NCI-H2171 (cell line): ENCODE results near the gene WWP2.
"Not testable (repeated sequence)": the region's sequence is repeated elsewhere in the genome, so short reads cannot be mapped to it uniquely, and the experiment has no call there.

Experiments
- DNase-seq: peaks from one replicate; lab custom pipeline; 2025; lab: John Stamatoyannopoulos, UW

The WWP2 gene

GRCh38 chr16:69943241-69944036 lies 181.3 kb downstream of the WWP2 start:
- not testable (repeated sequence) for DNase-seq

DNA sequence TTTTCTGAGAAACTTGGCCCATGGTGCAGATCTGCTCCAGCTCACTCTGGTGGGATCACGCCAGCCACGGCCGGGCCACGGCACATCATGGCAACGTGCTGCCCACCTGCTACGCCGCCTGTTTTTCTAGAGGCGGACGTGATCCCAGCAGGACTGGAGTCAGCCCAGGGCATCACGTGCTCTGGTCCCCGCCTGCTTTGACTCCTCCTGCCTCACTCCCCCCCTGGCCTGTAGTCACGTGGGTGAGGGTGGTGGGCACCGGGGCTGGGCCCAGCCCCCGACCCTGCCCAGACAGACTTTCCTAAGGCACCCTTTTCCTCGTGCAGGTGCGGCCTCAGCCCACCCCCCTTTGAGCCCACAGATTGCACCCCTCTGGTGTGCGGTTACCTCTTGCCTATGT lies 188.3 kb downstream of the WWP2 start:
- not testable (repeated sequence) for DNase-seq

GRCh38 chr16:69951017-69951671 lies 189.0 kb downstream of the WWP2 start, which contains the start of gene CLEC18A:
CLEC18A (plus strand) TSS chr16:69951334; CDS start chr16:69951367, 33 bp downstream.
- DNase-seq: not testable (repeated sequence)

GRCh38 chr16:69951672-69952031 lies 189.5 kb downstream of the WWP2 start:
- not testable (repeated sequence) for DNase-seq

- not testable (repeated sequence) for DNase-seq
These were observed 190.0 kb downstream of the WWP2 start for GRCh38 chr16:69952116-69952515.

- not testable (repeated sequence) for DNase-seq
These were observed 190.6 kb downstream of the WWP2 start for GRCh38 chr16:69952572-69953355.

- DNase-seq: not testable (repeated sequence)
These were observed 192.1 kb downstream of the WWP2 start for GRCh38 chr16:69954241-69954640.

- DNase-seq: not testable (repeated sequence)
These were observed 201.2 kb downstream of the WWP2 start for GRCh38 chr16:69963312-69963711.

DNA sequence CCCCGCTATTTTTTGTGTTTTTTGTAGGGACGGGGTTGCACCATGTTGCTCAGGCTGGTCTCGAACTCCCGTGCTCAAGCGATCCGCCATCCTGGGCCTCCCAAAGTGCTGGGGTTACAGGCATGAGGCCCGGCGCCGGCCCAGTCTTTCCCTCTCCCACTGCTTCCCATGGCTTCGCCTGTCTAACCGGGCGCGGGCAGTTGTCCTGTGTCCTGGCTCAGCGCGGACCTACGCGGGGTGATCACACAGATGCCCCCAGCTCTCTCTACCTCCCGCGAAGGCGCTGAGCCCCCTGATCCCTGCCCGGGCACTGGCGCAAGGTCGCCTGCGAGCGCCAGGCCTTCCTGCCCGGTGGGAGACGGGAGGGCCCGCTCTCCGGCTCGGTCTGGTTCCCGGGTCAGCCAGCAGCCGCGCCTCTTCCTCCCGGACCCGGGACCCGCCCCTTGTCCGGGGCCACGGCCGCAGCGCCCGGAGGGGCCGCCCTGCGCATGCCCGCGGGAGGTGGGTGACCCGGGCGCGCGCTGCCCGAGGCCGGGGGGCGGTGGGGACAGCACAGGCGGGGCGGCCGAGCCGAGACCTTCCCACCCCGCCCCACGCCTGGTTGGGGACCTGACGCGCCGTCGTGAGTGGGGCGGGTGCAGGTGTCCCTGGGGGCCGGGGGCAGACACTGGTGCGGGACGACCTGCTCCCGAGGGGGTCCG lies 203.0 kb downstream of the WWP2 start:
- not testable (repeated sequence) for DNase-seq

DNA sequence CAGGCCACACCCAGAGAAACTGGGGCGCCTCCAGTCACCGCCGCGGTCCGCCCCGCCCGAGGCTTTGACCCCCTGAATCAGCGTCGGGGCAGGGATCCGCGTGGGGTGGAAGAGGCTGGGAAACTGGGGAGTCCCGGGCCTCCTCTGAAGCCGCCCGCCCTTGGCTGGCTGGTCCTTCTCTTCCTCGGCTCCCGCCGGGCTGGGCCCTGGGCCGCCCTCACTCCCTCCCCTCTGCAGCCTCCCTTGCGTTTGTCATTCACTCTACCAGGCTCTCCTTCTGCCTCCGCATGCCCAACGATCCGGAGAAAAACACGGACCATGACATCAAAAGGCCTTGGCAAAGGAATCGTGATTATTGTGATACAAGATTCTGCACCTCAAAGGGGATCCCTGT lies 203.5 kb downstream of the WWP2 start:
- DNase-seq: not testable (repeated sequence)

GRCh38 chr16:69967688-69968087 lies 205.6 kb downstream of the WWP2 start:
- not testable (repeated sequence) for DNase-seq

GRCh38 chr16:69968125-69968524 lies 206.0 kb downstream of the WWP2 start:
- DNase-seq: not testable (repeated sequence)

DNA sequence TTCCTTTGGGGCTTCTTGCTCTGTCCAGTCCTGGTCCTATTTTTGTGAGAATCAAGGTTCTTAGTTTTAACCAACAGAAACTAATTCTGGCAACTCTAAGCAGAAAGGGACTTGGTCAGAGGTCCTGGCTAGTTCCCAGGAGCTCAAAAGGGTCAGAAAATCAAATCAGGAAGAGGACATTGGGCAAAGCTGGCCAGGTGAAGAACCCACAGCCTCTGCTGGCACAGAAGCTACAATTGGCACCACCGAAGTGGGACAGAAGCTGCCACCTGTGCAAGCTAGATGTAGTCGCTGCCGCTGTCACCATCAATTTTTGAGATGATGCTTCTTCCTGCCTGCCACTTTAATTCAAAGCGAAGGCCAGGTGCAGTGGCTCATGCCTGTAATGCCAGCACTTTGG lies 207.5 kb downstream of the WWP2 start:
- DNase-seq: not testable (repeated sequence)

DNA sequence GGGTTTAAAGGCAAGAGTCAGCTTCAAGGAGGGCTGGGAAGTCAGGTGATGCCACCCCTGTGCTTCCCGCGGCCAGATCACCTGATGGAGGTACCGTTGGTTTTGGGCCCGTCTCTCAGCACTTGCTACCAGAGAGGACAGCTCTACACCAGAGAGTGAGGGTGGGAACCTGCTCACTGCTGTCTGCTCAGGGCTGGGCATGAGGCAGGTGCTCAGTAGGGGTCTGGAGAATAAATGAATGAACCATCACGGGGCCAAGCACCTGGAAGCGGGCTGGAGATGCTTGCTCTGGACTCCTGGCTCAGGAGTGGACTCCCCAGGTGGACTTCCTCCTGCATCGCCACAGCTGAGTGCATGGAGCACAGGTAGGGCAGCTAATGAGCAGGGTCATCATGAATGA lies 210.0 kb downstream of the WWP2 start:
- DNase-seq: not testable (repeated sequence)

DNA sequence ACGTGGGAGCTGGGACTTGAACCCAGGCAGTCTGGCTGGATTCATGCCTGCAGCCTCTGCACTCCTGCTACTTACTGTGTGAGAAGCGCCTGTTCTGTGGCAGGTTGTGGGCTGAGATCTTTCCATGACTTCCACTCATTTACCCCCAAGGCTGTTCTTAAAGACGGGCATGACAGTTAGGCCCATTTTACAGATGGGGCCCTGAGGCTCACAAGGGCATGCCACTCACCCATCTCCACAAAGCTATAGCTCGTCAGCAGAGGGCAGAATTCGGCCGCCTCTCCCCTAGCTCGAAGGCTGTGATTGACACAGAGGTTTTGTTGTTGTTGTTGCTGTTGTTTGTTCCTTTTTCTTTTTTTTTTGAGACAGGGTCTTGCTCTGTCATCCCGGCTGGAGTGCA lies 210.8 kb downstream of the WWP2 start:
- DNase-seq: not testable (repeated sequence)

DNA sequence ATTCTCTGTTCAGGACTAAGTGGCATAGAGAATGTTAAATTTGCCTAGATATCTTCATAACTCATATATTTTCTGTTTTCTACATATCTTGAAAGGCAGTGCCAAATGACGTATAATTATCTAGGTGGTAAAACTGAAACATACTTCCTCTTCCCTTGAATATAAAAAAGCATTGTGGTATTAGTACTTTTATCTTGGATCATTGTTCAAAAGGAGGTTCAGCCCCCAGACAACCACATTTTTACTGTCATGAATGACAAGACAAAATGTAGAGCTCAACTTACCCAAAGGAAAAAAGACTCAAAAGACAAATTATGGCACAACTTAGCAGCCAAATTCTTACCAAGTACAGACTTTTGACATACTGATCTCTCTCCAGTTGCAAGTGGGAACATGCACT lies 223.1 kb downstream of the WWP2 start:
- not testable (repeated sequence) for DNase-seq
